Left lobe of liver (tissue), 2 donors: Measurements from ENCODE around the gene S100A5. TPM values are rescaled to one million over a fixed set of nuclear protein-coding genes. Genes with fewer than 3 reads are reported as not detected.
A peak's percentile ranks its signal among the peaks of the same experiment; 100 is the strongest.

Experiments used
- ATAC-seq: fragments of 200-7000 bp; cut with Tn5 transposase; one replicate; pipeline ENCODE4 v1.9.1; 2020; ENCODE audit warnings: mild to moderate bottlenecking, moderate library complexity
- DNase-seq: peaks from one replicate; pipeline ENCODE4 v3.0.0-alpha.2; 2020; ENCODE audit warnings: low spot score
- total RNA-seq: library from RNA; stranded (reverse); gene quantifications from one replicate; pipeline ENCODE4 v1.2.1, GENCODE V29; 2021
- donor health status: DM: no; HTN: no; CAD: no; lungs with moderate emphysema.
- donor health status: DM: no; HTN: yes; CAD: no.

The S100A5 gene
- total RNA-seq, 1 donor from 2014 or later: not detected

DNA sequence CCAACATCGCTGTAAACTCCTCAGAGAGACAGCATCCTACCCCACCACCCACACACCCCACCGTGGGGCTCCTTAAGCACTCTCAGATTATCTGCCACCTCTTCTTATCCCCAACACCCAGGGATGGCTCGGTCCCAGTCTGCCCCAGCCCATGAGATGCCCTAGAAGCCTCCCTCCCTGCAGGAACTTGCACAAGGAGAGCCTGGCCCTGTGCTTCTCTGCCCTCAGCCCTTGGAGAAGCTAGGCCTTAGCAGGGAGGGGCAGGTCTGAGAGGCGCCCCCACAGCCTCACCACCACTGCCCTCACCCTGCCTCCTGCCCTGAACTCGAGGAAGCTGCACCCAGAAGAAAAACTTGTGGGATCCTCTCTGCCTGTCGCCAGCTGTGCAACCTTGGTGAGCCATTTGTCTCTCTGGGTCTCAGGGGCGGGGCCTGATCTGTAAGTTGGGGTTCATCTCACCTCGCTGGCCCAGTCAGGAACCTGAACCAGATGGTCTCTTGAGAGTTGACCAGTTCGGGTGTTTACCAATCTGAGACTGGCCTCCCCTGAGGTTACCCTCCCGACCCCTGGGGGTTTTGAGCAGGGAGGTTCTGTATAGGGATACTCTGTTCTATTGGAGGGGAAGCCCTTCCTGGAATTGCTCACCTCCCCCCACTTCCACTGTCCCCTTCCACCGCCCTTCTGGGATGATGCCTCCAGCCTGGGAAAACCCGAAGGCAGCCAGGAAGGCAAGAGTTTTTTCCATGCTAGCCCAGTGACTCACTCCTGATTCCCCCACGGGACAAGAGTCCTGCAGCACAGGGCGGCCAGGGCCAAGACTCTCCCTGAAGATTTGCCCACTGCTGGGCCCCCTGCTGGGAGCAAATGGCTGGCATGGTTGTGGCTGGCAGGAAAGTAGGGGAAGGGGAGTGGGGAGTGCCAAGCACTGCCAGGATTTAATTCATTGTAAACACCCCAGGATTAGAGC is 8.3 kb upstream of the S100A5 start, which contains the start of gene S100A3:
S100A3 (minus strand) TSS at position 537 of the 967 bp plus-strand sequence. CDS start 773 bp downstream, outside the sequence.
- ATAC-seq (no peak), DNase-seq (no peak)

DNA sequence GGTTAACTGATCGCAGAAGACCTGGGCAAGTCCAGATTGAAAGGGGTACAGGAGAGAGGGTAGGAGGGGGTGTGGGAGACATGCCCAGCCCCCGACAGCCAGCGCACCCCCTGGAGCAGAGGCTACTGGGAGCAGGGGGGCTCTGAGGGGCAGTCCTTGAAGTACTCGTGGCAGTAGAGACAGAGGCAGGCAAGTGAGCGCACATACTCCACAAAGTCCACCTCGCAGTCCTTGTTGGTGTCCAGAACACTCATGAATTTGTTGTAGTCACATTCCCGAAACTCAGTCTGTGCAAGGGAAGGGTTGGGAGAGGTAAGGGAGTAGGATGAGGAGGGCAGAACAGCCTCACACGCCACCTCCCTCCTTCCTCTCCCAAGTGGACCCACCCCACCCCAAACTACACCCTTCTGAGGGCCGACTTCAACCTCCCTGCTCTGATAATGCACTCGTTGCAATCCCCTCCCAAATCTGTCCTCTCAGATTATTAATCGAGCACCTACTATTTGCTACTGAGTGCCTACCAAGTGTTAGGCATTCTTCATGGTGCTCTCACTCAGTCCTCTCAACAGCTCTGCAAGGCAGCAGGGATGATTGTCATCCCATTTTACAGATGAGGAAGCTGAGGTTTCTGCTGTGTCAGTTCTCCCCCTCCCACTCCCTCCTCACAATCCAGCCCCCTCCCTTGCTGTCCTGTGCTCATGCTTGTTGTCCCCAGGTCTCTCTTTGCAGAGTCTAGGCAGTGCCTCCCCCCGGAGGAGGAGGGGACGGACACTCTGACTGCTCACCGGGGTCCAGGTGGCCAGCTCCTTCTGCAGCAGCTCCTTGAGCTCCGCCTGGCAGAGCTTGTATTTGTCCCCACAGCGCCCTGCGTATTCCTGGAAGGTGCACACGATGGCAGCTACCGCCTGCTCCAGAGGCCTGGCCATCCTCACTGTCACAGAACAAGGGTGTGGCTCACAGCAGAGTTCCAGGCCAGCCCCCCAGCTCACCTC is 7.1 kb upstream of the S100A5 start:
- ATAC-seq (no peak), DNase-seq (no peak)

DNA sequence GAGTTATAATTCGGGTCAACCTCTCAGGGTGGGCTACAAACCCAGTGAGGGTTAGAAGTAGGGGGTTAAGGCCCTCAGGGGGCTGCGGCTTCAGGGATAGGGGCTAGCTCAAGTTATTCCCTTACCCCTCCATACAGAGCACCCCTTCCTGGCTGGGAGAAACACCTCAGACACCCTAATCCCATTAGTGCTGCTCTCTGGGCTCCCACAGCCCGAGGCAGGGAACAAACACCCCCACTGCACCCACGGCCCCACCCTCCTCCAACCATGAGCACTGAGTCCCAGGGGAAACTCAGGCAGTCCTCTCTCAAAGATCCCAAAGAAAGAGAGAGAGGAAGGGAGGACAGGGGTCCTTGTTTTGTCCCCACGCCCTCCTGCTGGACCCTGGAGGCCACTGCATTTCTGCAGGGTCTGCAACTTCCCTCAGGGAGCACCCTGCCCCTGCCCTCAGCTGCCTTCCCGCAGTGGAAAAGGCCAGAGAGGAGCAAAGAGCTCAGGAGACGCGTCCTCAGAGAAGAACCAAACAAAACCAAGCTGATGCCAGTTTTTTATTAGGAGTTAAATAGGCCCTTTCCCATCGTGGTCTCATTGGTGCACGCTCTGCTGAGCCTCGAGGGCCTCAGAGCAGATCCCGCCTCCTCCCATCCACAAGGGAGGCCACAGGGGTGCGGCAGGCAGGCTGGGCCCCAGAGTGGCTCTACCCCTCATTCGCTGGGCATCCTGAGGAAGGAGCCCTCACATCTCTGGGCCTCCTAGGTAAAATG is 6.2 kb upstream of the S100A5 start:
- no peak for ATAC-seq

DNA sequence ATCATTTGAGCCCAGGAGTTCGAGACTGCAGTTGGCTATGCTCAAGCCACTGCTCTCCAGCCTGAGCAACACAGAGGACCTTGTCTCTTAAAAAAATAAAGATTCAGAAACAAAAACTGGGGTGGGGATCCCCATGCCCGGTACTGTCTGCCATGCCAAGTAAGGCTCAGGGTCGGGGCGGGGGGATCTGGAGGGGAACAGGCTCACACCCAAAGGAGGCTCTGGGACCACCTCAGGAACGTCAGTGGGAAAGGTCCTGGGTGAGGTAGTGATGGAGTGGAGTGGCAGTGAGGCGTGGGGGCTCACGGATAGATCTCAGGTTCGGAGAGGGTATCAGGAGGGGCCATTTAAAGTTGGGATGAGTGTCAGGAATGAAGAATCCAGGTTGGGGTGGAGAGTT is 5.6 kb upstream of the S100A5 start:
- DNase-seq (no peak), ATAC-seq (no peak)

More for the DNA sequence above, 6.2 kb upstream of the S100A5 start:
- no peak for DNase-seq

DNA sequence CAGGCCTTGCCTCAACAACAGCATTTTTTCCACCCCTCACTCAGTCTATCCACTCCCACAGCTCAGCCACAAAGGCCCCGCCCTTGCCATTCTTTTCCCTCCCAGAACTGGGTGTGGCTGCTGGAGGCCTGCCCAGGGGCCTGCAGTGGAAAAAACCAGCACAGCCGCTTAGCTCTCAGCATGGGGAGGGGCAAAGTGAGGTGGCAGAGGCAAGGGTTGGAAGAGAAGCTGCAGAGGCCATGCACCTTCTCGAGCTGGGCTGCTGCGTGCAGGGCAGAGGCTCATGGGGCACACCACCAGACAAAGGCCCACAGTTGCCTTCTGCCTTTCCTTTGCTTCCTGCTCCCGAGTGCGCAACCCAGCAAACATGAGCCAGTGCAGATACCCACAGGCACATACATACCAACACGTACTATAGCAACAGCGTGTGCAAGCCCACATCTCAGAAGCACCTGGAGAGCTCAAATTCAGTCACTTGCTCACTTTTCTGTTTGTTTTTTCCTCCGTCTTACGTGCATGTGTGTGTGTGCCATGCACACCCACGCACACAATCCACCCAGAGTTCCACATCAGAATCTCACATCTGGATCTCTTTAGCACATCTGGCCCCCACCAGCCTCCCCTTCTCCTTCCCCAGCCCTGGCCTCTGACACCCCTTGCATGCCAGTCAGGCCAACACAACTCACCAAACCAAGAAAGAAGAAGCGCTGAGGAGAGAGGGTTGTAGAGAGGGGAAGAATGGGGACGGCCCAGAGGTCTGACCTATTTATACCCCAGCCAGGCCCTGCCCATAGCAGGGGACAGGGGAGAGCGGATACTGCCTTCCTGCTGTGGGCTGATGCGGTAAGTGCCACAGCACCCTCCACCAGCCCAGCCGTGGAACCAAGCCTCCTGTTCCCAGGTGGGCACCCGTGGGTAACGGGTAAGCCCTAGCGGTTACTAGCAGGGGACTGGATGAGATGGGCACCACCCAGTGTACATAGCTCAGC is 4.6 kb upstream of the S100A5 start, which contains the start of gene S100A4:
S100A4 (minus strand) TSS at position 740 of the 989 bp plus-strand sequence. CDS start 1,012 bp downstream, outside the sequence.
- ATAC-seq: peak; percentile 79
- DNase-seq: peak; percentile 79

DNA sequence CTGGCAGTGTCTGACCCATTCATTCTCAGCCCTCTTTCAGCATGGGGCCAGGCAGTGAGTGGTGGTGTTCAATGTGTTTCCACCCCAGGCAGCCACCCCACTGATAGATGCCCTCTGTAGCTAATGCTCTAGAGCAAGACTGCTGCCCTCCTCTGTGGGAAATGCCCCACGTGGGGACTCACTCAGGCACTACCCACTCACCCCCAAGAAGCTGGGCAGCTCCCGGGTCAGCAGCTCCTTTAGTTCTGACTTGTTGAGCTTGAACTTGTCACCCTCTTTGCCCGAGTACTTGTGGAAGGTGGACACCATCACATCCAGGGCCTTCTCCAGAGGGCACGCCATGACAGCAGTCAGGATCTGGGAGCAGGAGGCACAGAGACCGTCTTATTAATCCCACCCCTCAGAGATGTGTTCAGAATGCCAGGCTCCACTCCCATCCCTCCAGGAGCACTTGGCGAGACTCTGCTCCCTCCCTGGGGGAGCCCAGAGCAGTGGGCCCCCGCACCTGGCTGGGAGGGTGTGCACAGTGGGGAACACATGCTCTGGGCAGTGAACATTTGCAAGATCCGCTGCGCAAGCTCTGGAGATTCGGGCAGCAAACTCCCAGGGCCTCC is 3.8 kb upstream of the S100A5 start:
- no peak for ATAC-seq
- DNase-seq: no peak

DNA sequence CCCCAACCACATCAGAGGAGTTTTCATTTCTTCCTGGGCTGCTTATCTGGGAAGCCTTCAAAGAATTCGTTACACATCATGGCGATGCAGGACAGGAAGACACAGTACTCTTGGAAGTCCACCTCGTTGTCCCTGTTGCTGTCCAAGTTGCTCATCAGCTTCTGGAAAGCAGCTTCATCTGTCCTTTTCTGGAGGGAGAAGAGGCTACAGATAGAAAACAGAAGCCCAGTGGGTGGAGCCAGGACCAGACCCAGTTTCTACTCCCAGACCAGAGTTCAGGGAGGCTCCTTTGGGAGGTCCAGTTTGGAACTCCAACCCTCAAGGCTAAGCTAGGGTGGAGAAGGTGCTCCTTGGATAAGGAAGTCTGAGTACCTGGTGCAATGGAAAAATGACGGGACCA is 3.0 kb upstream of the S100A5 start:
- DNase-seq (no peak), ATAC-seq (no peak)

DNA sequence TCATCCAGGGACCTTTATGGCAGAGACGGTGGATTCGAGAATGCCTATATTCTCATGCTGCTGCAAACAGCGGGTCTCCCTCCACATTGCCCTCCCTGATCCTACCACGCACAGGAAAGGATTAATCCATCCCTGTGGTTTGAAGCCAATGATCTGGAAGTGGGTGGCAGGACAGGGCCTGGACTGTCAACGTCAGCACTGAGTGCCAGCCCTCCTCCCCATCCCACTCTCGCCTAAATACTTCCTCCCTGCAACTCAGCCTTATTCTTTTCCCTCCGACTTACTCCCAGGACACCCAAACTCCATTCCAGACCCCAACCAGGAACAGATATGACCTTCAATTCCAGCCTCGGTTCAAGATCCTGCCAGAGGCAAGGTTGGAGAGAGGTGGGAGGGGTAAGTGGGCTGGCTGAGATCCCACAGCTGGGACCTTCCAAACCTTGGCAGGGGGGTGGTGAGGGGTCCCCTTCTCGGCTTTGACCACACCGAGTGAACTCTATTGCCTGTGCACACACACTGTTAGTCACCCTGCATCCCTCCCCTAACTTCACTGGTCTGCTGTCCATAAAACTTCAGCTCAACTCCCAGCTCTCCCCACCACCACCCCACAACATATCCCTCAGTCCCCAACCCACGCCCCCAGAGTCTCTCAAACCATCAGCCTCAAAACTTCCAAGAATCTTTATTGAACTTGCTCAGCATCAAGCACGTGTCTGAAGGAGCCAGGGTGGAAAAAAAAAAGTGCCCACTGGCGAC is 2.4 kb upstream of the S100A5 start:
- no peak for ATAC-seq
- DNase-seq: no peak

DNA sequence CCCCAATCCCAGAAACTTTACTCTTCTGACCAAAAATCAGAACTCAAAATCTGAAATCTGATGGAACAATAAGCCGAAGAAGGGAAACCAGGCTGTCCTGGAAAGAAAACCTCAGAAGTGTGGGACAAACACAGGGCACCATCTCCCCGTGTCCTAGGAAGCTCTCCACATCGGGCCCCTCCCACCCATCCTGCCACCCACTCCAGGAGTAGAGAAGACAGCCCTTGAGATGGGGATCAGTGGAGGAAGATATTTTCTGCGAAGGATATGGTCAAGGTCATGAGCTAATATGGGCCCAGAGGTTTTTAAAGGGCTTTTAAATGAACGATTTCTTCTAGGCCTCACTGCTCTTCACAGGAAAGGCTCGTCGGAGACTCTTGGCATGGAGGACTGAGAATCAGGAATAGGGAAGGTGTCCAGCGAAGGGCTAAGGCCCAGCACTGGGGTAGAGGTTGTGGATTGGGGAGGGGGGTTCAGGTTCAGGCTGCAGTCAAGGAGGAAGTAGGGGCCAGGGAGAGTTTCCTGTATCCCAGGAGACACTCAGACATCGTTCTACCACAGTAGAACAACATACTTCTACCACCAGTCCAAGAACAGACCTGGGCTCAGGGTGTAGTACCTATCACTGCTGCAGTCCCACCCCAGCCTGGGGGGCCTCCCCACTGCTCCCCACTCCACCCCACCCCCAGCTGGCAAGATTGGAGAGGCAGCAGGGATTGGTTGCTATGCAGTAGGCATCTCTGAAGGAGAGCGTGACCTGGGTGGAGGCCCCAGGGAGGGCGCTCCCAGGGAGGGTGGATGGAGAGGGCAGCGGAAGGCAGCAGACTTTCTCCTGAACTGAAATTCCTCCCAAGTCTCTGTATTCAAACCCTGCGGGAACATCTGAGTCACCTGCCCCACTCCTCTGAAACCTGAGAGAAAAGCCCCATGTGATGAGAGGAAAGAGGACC is 1.2 kb upstream of the S100A5 start:
- DNase-seq: no peak
- no peak for ATAC-seq

DNA sequence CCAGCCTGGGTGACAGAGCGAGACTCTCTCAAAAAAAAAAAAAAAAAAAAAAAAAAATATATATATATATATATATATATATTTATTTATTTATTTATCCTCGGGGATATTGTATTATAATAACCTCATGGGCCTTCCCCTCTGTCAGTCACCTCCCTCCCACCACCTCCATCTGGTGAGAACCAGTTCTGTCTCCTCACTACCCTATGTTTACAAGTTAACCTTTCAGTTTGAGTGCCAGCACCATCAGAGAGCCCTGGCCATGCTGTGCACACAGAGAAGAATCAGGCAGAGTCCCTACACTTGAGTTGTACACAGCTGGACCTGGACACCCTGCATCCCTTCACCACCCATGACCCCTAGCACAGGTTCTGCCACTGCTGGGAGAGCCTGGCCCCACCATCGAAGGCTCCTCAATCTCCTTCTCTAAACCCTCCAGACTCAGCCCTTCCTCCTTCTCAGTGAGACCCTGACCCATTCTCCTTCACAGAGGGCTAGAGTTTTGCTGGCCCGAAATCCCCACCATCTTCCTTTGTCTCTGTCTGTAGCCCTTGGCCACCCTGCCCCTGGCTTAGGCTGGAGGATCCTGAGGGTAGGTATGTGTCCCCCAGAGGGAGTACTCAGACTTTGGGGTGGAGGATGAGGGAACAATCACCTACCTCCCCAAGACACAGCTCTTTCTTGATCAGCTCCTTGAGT is 1.2 kb downstream of the S100A5 start:
- DNase-seq (no peak), ATAC-seq (no peak)

DNA sequence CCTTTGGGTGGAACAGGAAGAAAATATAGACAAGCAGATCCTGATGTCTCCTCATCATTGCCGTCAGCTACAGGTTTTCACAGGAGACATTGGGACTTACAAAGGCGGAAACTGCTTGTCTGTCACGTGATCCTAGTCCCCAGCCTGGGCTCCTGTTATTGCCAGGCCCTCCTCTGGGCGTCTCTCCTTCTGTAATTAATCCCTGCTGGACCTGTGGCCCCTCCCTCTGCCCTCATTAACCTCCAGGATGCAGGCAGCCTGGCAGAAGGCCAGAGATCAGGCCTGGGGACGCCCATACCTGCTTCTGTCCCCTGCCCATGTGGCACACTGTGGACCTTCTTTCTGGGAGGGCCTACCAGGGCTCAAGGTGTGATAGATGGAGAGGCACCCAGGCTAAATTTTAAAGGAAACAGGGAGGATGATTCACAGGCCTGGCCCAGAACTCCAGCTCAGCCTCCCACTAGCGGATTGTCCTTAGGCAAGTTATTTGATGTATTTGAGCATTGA is 2.4 kb downstream of the S100A5 start:
- ATAC-seq: no peak
- no peak for DNase-seq

DNA sequence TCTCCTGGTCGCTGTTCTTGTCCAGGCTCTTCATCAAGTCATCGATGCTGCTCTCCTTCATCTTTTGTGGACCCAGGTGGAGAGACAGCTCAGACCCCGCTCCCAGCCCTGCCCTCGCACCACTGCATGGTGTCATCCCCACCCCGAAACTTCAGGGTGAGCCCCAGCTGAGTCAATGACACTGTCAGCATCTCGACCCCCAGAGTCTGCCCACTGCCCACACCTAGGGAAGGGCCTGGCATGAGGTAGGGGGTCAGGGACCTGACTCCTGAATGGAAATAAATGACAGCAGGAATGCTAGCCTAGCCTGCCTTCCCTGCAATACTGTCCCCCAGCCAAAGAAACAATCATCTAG is 3.4 kb downstream of the S100A5 start:
- ATAC-seq (no peak), DNase-seq (no peak)

DNA sequence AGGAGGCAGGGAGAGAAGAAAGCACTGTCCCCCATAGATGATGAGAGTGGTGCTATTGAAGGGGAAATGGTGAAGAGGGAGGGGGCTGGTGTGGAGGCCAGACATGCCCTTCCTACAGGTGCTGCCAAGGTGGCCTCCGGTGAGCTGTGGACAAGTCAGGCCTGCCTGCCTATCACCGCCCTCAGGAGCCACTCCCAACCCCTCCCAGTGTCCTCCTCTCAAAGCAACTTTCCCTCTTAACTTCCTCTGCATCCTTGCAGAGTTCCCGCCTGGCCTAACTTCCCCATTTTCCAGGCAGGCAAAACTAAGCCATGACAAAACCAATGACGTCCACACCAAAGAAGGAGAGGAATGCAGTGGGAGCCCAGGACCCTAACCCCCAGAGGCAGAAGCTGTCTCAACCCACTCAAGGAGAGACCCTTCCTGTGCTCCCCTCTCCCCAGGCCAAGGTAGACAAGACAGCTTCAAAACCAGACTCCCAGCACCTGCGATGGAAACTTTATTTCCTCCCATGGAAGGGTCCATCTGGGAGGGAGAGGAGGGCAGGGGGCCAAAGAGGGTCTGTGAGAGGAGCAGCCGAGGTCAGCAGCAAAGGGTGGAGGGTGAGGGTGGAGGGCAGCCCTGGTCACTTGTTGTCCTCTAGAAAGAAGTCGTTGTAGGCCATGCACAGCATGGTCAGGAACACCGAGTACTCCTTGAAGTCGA is 3.9 kb downstream of the S100A5 start:
- no peak for ATAC-seq
- DNase-seq: no peak

DNA sequence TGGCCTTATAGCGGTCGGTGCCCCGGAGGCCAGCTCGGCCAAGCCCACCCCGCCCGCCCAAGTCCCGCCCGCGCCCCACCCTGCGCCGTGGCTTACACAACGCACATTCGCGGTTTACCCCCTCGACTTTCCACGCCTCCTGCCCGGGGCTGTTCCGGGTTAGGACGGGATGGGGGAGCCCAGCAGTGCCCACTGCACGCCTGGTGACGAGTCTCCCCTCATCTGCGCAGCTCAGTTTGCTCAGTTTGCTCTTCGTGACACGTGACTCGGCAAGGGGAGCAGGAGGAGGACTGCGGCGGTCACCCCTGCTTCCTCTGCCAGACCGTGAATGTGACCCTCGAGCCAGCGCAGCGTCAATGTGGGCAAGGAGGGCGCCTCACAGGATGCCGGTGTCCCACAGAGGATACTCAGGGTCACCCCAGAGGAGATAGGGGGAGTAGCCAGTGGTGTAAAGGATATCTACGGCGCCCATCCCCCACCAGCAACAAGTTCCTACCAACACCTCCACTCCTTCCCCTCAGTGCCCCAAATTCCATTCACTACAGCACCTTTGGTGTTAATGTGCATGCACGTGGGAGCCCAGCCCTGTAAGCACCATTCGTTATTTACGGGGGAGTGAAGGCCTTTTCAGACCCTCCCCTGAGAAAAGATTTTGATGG is 4.6 kb downstream of the S100A5 start:
- peak; percentile 65 for ATAC-seq
- DNase-seq: peak; percentile 68
